SU-DHL-6 (cell line): ENCODE measurements around the gene CCDC107.

Experiments
- H2AFZ ChIP-seq: fragments of 200-600 bp; sonication (generic); 2 replicates; pipeline ENCODE4 v1.6.1; 2014; ENCODE audit warnings: low read depth, mild to moderate bottlenecking, moderate library complexity, mixed read lengths, antibody characterized with exemption, low read length; ENCODE audit not compliant: severe bottlenecking
- H3F3A ChIP-seq: fragments of 200-600 bp; shearing (Covaris generic); 2 replicates; pipeline ENCODE4 v1.6.0; 2016; ENCODE audit warnings: antibody characterized with exemption, mild to moderate bottlenecking; ENCODE audit not compliant: insufficient read depth
- H3K27ac ChIP-seq: fragments of 200-600 bp; sonication (generic); 2 replicates; pipeline ENCODE4 v1.5.1; 2016; ENCODE audit warnings: low read depth, mild to moderate bottlenecking, low read length, moderate library complexity, mixed read lengths
- H3K27me3 ChIP-seq: fragments of 200-600 bp; sonication (generic), shearing (Covaris generic); 2 replicates; pipeline ENCODE4 v1.6.0; 2014; ENCODE audit warnings: mild to moderate bottlenecking, low read length
- H3K36me3 ChIP-seq: fragments of 200-600 bp; sonication (generic); 2 replicates; pipeline ENCODE4 v1.6.1; 2014; ENCODE audit warnings: mild to moderate bottlenecking, low read length, mixed read lengths
- H3K4me2 ChIP-seq: fragments of 300-600, 200-600 bp; shearing (Covaris generic), sonication (generic); 2 replicates; pipeline ENCODE4 v1.6.0; 2014; ENCODE audit warnings: low read length, low read depth, mild to moderate bottlenecking; ENCODE audit not compliant: poor library complexity, severe bottlenecking
- H3K4me3 ChIP-seq: fragments of 200-600 bp; sonication (generic); 2 replicates; pipeline ENCODE4 v1.5.1; 2014; ENCODE audit warnings: antibody characterized with exemption, low read length, mild to moderate bottlenecking, mixed read lengths; ENCODE audit not compliant: insufficient read depth, poor library complexity, severe bottlenecking
- H3K79me2 ChIP-seq: fragments of 200-600 bp; sonication (generic); 2 replicates; pipeline ENCODE4 v1.6.1; 2014; ENCODE audit warnings: mild to moderate bottlenecking, low read length, moderate library complexity; ENCODE audit not compliant: insufficient read depth
- H3K9ac ChIP-seq: fragments of 200-600 bp; sonication (generic); 2 replicates; pipeline ENCODE4 v1.7.0; 2014; ENCODE audit warnings: mild to moderate bottlenecking, low read length
- H3K9me2 ChIP-seq: fragments of 200-600 bp; sonication (generic); replicated peaks from 2 replicates; pipeline ENCODE4 v1.6.1; 2014; ENCODE audit warnings: low read length; ENCODE audit not compliant: insufficient read depth
- H3K9me3 ChIP-seq: fragments of 200-600 bp; sonication (generic); 2 replicates; pipeline ENCODE4 v1.6.1; 2014; ENCODE audit warnings: low read length, mixed read lengths; ENCODE audit not compliant: insufficient read depth
- H4K20me1 ChIP-seq: fragments of 200-600 bp; sonication (generic); 2 replicates; pipeline ENCODE4 v1.6.1; 2014; ENCODE audit warnings: low read depth, mild to moderate bottlenecking, antibody characterized with exemption, low read length, moderate library complexity, mixed read lengths
- EZH2phosphoT487 ChIP-seq: fragments of 200-600 bp; sonication (generic), shearing (Covaris generic); conservative IDR thresholded peaks from 2 replicates; pipeline ENCODE4 v1.6.1; 2018; ENCODE audit warnings: mild to moderate bottlenecking, antibody characterized with exemption, low read length, moderate library complexity, mixed read lengths
- TF ChIP-seq, protein P1 (sequence below): fragments of 200-600 bp; sonication (generic); IDR thresholded peaks from one replicate; pipeline ENCODE4 v1.5.1; 2017; ENCODE audit warnings: antibody characterized with exemption, mild to moderate bottlenecking, low read length, moderate library complexity; ENCODE audit not compliant: insufficient read depth, poor library complexity, severe bottlenecking

The CCDC107 gene

DNA sequence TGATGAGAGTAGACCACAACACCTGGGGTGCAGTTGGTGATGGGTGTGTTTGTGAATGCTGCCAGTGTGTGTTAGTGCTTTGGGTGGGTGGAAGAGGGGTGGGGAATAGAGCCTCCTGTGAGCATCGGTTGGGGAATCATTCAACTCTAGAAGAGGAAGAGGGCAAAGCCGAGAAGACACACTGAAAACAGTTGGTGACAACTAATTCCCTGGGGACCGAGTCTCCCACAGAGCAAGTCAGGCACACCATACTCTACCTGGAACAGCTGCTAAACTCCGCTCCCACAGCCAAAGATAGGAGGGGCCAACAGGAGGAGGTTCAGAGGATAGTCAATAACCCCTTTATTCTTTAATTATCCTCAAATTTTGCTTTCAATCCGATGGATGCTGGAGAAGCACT is 8.5 kb downstream of the CCDC107 start:
- H3K4me2 ChIP-seq: no peak overlapping the region
- no peaks in the 10 kb centered on the region for H4K20me1 ChIP-seq
- H3K9me3 ChIP-seq: no peaks in the 10 kb centered on the region
- H3K9ac ChIP-seq: no peak overlapping the region
- H3F3A ChIP-seq: peaks cover 34% of the 10 kb centered on the region
- 0 out of 2 replicates have a peak, but pooled peaks cover 8% of the 10 kb centered on the region for H3K79me2 ChIP-seq
- no peaks in the 10 kb centered on the region for H3K27me3 ChIP-seq
- no peak for TF ChIP-seq EZH2phosphoT487
- TF ChIP-seq, protein P1, sequence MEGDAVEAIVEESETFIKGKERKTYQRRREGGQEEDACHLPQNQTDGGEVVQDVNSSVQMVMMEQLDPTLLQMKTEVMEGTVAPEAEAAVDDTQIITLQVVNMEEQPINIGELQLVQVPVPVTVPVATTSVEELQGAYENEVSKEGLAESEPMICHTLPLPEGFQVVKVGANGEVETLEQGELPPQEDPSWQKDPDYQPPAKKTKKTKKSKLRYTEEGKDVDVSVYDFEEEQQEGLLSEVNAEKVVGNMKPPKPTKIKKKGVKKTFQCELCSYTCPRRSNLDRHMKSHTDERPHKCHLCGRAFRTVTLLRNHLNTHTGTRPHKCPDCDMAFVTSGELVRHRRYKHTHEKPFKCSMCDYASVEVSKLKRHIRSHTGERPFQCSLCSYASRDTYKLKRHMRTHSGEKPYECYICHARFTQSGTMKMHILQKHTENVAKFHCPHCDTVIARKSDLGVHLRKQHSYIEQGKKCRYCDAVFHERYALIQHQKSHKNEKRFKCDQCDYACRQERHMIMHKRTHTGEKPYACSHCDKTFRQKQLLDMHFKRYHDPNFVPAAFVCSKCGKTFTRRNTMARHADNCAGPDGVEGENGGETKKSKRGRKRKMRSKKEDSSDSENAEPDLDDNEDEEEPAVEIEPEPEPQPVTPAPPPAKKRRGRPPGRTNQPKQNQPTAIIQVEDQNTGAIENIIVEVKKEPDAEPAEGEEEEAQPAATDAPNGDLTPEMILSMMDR: no peak
- no peaks in the 10 kb centered on the region for H3K36me3 ChIP-seq
- H3K9me2 ChIP-seq: no peaks in the 10 kb centered on the region
- no peak overlapping the region for H3K27ac ChIP-seq
- no peak overlapping the region for H3K4me3 ChIP-seq
- no peak overlapping the region for H2AFZ ChIP-seq

DNA sequence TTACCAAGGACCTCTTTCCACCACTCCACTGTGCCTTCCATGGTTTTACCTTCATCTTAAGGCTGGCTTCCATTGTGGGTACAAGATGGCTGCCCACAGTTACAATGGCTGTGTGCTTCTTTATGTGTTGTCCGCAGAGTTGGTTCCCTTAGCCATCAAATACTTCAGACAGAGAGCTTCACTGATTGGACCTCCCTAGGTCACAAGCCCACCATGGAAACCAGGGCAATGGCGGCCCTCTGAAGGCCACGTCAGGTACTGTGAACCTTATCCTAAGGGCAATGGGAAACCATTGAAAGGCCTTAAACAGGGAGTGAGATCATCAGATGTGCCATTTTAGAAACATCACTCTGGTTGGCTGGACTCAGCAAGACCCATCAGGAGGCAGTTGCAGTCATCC is 9.8 kb downstream of the CCDC107 start:
- Histone ChIP-seq H3F3A (peaks cover 27% of the 10 kb centered on the region), H3K4me2 (no peak overlapping the region), H3K4me3 (no peak overlapping the region), H3K9me2 (no peaks in the 10 kb centered on the region), H2AFZ (no peak overlapping the region), H3K27ac (no peak overlapping the region), H4K20me1 (no peaks in the 10 kb centered on the region), H3K9ac (no peak overlapping the region), H3K36me3 (no peaks in the 10 kb centered on the region), H3K79me2 (0 out of 2 replicates have a peak, but pooled peaks cover 8% of the 10 kb centered on the region), H3K9me3 (no peaks in the 10 kb centered on the region), H3K27me3 (no peaks in the 10 kb centered on the region)
- TF ChIP-seq EZH2phosphoT487: no peak

DNA sequence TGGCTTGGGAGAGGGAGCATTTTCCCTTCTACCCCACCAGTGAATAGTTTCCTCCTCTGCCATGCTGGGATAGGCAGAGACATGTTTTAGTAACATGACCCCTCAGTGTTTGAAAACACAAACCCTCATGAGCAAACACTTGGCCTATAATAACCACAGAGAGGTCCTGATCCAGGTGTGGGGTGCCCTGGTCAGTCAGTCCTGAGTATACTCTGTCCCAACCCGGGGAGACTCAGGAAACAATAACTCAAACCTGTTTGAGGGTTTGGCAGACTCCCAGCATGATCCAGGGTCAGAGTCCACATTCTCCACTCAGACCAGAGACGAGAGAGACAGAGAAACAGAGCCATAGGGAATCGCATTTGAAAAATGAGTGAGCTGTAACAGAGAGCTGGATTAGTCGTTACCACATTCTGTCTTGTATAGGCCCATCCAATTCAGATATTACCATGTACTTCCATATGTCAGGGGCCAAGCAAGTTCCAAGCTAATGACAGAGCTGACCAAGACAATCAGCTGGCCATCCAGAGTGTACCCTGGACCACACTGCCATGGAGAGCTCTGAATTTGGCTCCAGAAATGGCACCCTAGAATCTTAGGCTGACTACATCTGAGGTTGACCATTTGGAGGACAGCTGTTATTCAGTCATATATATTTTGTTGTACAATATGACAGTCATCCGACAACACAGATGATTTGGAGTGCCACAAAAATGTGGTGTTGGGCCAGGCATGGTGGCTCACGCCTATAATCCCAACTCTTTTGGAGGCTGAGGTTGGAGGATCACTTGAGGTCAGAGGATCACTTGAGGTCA is 11.4 kb downstream of the CCDC107 start:
- Histone ChIP-seq H3K4me2 (no peak overlapping the region), H3K79me2 (no peaks in the 10 kb centered on the region), H3K27me3 (no peaks in the 10 kb centered on the region), H3K36me3 (no peaks in the 10 kb centered on the region), H3K9ac (no peak overlapping the region), H3K9me3 (no peaks in the 10 kb centered on the region), H3K9me2 (no peaks in the 10 kb centered on the region), H3K4me3 (no peak overlapping the region), H2AFZ (no peak overlapping the region), H3F3A (peaks cover 13% of the 10 kb centered on the region), H3K27ac (no peak overlapping the region), H4K20me1 (no peaks in the 10 kb centered on the region)
- no peak for TF ChIP-seq EZH2phosphoT487
- TF ChIP-seq, protein P1: no peak
